Fibroblast of gingiva (primary cell): Measurements from ENCODE around the gene LRCH1.
A peak's percentile ranks its signal among the peaks of the same experiment; 100 is the strongest.

ENCODE experiments used
- DNase-seq: peaks from one replicate; pipeline ENCODE4 v3.0.0-alpha.2; 2011; ENCODE audit warnings: low read depth

Gene LRCH1

GRCh38 chr13:46665633-46666482, 112.9 kb downstream of the LRCH1 start:
- no peak for DNase-seq

GRCh38 chr13:46666727-46667456, 113.9 kb downstream of the LRCH1 start:
- DNase-seq: no peak

GRCh38 chr13:46667687-46668281, 114.8 kb downstream of the LRCH1 start:
- no peak for DNase-seq

GRCh38 chr13:46668302-46668720, 115.3 kb downstream of the LRCH1 start:
- peak; percentile 85 for DNase-seq

GRCh38 chr13:46668931-46669525, 116.1 kb downstream of the LRCH1 start:
- no peak for DNase-seq

GRCh38 chr13:46672338-46673090, 119.5 kb downstream of the LRCH1 start:
- no peak for DNase-seq

GRCh38 chr13:46675016-46675415, 122.0 kb downstream of the LRCH1 start:
- DNase-seq: peak; percentile 54

- DNase-seq: no peak
These were observed 123.4 kb downstream of the LRCH1 start for GRCh38 chr13:46676378-46676725.

- peak; percentile 71 for DNase-seq
These were observed 126.6 kb downstream of the LRCH1 start for GRCh38 chr13:46679369-46680120.

GRCh38 chr13:46682015-46682414, 129.0 kb downstream of the LRCH1 start:
- no peak for DNase-seq

- DNase-seq: no peak
These were observed 129.7 kb downstream of the LRCH1 start for GRCh38 chr13:46682707-46683106.

- no peak for DNase-seq
These were observed 130.8 kb downstream of the LRCH1 start for GRCh38 chr13:46683676-46684260.

- DNase-seq: no peak
These were observed 131.5 kb downstream of the LRCH1 start for GRCh38 chr13:46684287-46685001.

GRCh38 chr13:46685006-46685730, 132.2 kb downstream of the LRCH1 start:
- DNase-seq: no peak

- no peak for DNase-seq
These were observed 133.2 kb downstream of the LRCH1 start for GRCh38 chr13:46686171-46686570.

- no peak for DNase-seq
These were observed 134.8 kb downstream of the LRCH1 start for GRCh38 chr13:46687810-46688209.

- no peak for DNase-seq
These were observed 135.3 kb downstream of the LRCH1 start for GRCh38 chr13:46688306-46688705.

- DNase-seq: peak; percentile 8
These were observed 145.0 kb downstream of the LRCH1 start for GRCh38 chr13:46698014-46698413.

- DNase-seq: no peak
These were observed 146.0 kb downstream of the LRCH1 start for GRCh38 chr13:46698910-46699460.
